ENCODE measurements around the gene OVCA2.

Gene OVCA2

GRCh38 chr17:1997927-1998742 is 43.7 kb upstream of the OVCA2 start:
- CTCF ChIA-PET: interaction anchor here (0.5 to 1.4 kb wide), 2 partner anchors 28 to 275 kb away, joined by 3 to 4 read pairs; no protein-coding TSS in a partner anchor

GRCh38 chr17:1999557-2000251 is 42.1 kb upstream of the OVCA2 start:
- POLR2A ChIA-PET: interaction anchor here (0.6 to 1.6 kb wide), 3 partner anchors 12 to 49 kb away, joined by 3 to 6 read pairs (median 4); partner anchors contain the start of gene RTN4RL1
- Histone ChIP-seq H3K4me1 (ENCODE audit: control insufficient read depth, insufficient read depth, low read length) (peaks cover 15% of the 10 kb centered on the region), H3K9me3 (ENCODE audit: control insufficient read depth, insufficient read depth, low read depth, low read length) (no peaks in the 10 kb centered on the region), H3K4me3 (ENCODE audit: low read depth, low read length) (no peak overlapping the region), H3K36me3 (ENCODE audit: control insufficient read depth in 2 of 2, insufficient read depth in 1 of 2, low read length in 2 of 2) (no peaks in the 10 kb centered on the region), H3K27ac (ENCODE audit: extremely low read depth, low read depth, low read length) (peak overlapping the region; percentile 59)
- CTCF ChIA-PET: interaction anchor here (0.5 to 1.4 kb wide), 4 partner anchors 26 to 278 kb away, joined by 3 to 6 read pairs (median 4); no protein-coding TSS in a partner anchor
- peak; percentile 70 for TF ChIP-seq ZSCAN4 (tag by site-specific recombination; IDR thresholded peaks at IDR 0.05)
- peak; percentile 36; the same call in 1 of the 2 replicates for TF ChIP-seq TRIM28 (IDR thresholded peaks at IDR 0.05; ENCODE audit: borderline replicate concordance, low read length)
- peak; percentile 72 for TF ChIP-seq KLF10 (tag by site-specific recombination; IDR thresholded peaks at IDR 0.05)
- TF ChIP-seq GLIS1 (tag by site-specific recombination; IDR thresholded peaks at IDR 0.05): peak; percentile 35; the same call in 1 of the 2 replicates
- TF ChIP-seq ZNF341 (tag by site-specific recombination; IDR thresholded peaks at IDR 0.05; ENCODE audit: low read depth): peak; percentile 79; the same call in 1 of the 2 replicates
- peak; percentile 70 for TF ChIP-seq OSR2 (tag by site-specific recombination; IDR thresholded peaks at IDR 0.05)
- no peak for TF ChIP-seq ZNF530 (tag by site-specific recombination; IDR thresholded peaks at IDR 0.05; ENCODE audit: low read depth)
- peak; percentile 21; the same call in 1 of the 2 replicates for TF ChIP-seq ZNF600 (tag by site-specific recombination; IDR thresholded peaks at IDR 0.05)
- no peak for TF ChIP-seq ZBTB21 (tag by site-specific recombination; IDR thresholded peaks at IDR 0.05)
- TF ChIP-seq ZBTB44 (tag by site-specific recombination; IDR thresholded peaks at IDR 0.05): peak; percentile 57
- 0 out of 2 replicates have a peak, but pooled peaks have one; percentile 34 for TF ChIP-seq ZBTB17 (tag by site-specific recombination; IDR thresholded peaks at IDR 0.05)
- no peak for TF ChIP-seq ZNF654 (tag by site-specific recombination; IDR thresholded peaks at IDR 0.05; ENCODE audit: low read depth)

More at GRCh38 chr17:1997927-1998742, 43.7 kb upstream of the OVCA2 start:
- 0 out of 2 replicates have a peak, but pooled peaks have one; percentile 10 for TF ChIP-seq PBX3 (CRISPR knock-in tag; IDR thresholded peaks at IDR 0.05)
- TF ChIP-seq ZBTB21 (tag by site-specific recombination; IDR thresholded peaks at IDR 0.05): no peak
- no peak for TF ChIP-seq ZNF341 (tag by site-specific recombination; IDR thresholded peaks at IDR 0.05; ENCODE audit: low read depth)
- TF ChIP-seq EGR2 (tag by site-specific recombination; IDR thresholded peaks at IDR 0.05; ENCODE audit: low read depth): 0 out of 2 replicates have a peak, but pooled peaks have one; percentile 25
- H3K4me3 ChIP-seq (ENCODE audit: low read depth, low read length): peak overlapping the region; percentile 11; the same call in 1 of the 2 replicates
- H3K36me3 ChIP-seq (ENCODE audit: control insufficient read depth in 2 of 2, insufficient read depth in 1 of 2, low read length in 2 of 2): no peaks in the 10 kb centered on the region
- no peaks in the 10 kb centered on the region for H3K9me3 ChIP-seq (ENCODE audit: control insufficient read depth, insufficient read depth, low read depth, low read length)
- H3K27ac ChIP-seq (ENCODE audit: extremely low read depth, low read depth, low read length): 0 out of 2 replicates have a peak overlapping the region, but pooled peaks have one; percentile 30
- POLR2A ChIA-PET: interaction anchor here (0.7 to 1.1 kb wide), 2 partner anchors 14 to 17 kb away, joined by 3 to 4 read pairs; no protein-coding TSS in a partner anchor
- peaks cover 15% of the 10 kb centered on the region for H3K4me1 ChIP-seq (ENCODE audit: control insufficient read depth, insufficient read depth, low read length)
